ENCODE measurements around the gene CENPW. TPM values are rescaled to one million over a fixed set of nuclear protein-coding genes. Genes with fewer than 3 reads are reported as not detected.

Gene CENPW
- total RNA-seq, 2 experiments from 2014 or later = 1.0 to 1.1 TPM

GRCh38 chr6:126351960-126352359, 12.0 kb downstream of the CENPW start:
- Histone ChIP-seq H3K9me3 (ENCODE audit: control insufficient read depth in 1 of 2, insufficient read depth in 1 of 2, low read length in 2 of 2) (no peaks in the 10 kb centered on the region), H3K27me3 (ENCODE audit: control insufficient read depth in 1 of 2, insufficient read depth in 2 of 2, low read length in 2 of 2) (no peaks in the 10 kb centered on the region), H3K4me1 (ENCODE audit: insufficient read depth, low read length) (no peaks in the 10 kb centered on the region), H3K27ac (ENCODE audit: low read depth in 1 of 2, low read length in 2 of 2) (no peak overlapping the region), H3K36me3 (ENCODE audit: insufficient read depth, low read length) (no peaks in the 10 kb centered on the region), H3K4me3 (ENCODE audit: low read length) (no peak overlapping the region)
- CTCF ChIA-PET = no interaction called here
- POLR2A ChIA-PET = no interaction called here
- H3K36me3 Mint-ChIP-seq (ENCODE audit: low read depth) = no peaks in the 10 kb centered on the region
- ATAC-seq (ENCODE audit: poor library complexity) (no peak), DNase-seq (no peak)
- intact Hi-C loops (cut with DNase I, micrococcal nuclease) = no loop called here
- H3K4me3 Mint-ChIP-seq = no peak overlapping the region
- no peak for TF ChIP-seq CTCF (IDR thresholded peaks at IDR 0.05)
- H3K9me3 Mint-ChIP-seq = no peaks in the 10 kb centered on the region
- no peaks in the 10 kb centered on the region for H3K27me3 Mint-ChIP-seq
- no peak overlapping the region for H3K27ac Mint-ChIP-seq
- no peaks in the 10 kb centered on the region for H3K4me1 Mint-ChIP-seq (ENCODE audit: low read depth)

- ChIA-PET POLR2A (no interaction called here), CTCF (no interaction called here)
- Histone ChIP-seq H3K9me3 (ENCODE audit: control insufficient read depth in 1 of 2, insufficient read depth in 1 of 2, low read length in 2 of 2) (no peaks in the 10 kb centered on the region), H3K27ac (ENCODE audit: low read depth in 1 of 2, low read length in 2 of 2) (no peak overlapping the region), H3K4me3 (ENCODE audit: low read length) (no peak overlapping the region), H3K36me3 (ENCODE audit: insufficient read depth, low read length) (no peaks in the 10 kb centered on the region), H3K27me3 (ENCODE audit: control insufficient read depth in 1 of 2, insufficient read depth in 2 of 2, low read length in 2 of 2) (no peaks in the 10 kb centered on the region), H3K4me1 (ENCODE audit: insufficient read depth, low read length) (no peaks in the 10 kb centered on the region)
- DNase-seq (no peak), ATAC-seq (ENCODE audit: poor library complexity) (no peak)
- Mint-ChIP-seq H3K9me3 (peaks cover 1% of the 10 kb centered on the region), H3K27ac (no peak overlapping the region), H3K27me3 (no peaks in the 10 kb centered on the region), H3K36me3 (ENCODE audit: low read depth) (no peaks in the 10 kb centered on the region), H3K4me1 (ENCODE audit: low read depth) (no peaks in the 10 kb centered on the region), H3K4me3 (no peak overlapping the region)
- no peak for TF ChIP-seq CTCF (IDR thresholded peaks at IDR 0.05)
- intact Hi-C loops (cut with DNase I, micrococcal nuclease) = no loop called here
Measured at GRCh38 chr6:126352514-126352913, 12.6 kb downstream of the CENPW start.

GRCh38 chr6:126356526-126356925, 16.6 kb downstream of the CENPW start:
- H3K9me3 ChIP-seq (ENCODE audit: control insufficient read depth in 1 of 2, insufficient read depth in 1 of 2, low read length in 2 of 2) = peaks cover 6 to 13% of the 10 kb centered on the region in 2 experiments
- H3K4me3 Mint-ChIP-seq = no peak overlapping the region
- no peaks in the 10 kb centered on the region for H3K36me3 ChIP-seq (ENCODE audit: insufficient read depth, low read length)
- no peak overlapping the region for H3K4me3 ChIP-seq (ENCODE audit: low read length)
- no peak for TF ChIP-seq CTCF (IDR thresholded peaks at IDR 0.05)
- intact Hi-C loops (cut with DNase I, micrococcal nuclease) = no loop called here
- no peaks in the 10 kb centered on the region for H3K4me1 ChIP-seq (ENCODE audit: insufficient read depth, low read length)
- no peaks in the 10 kb centered on the region for H3K27me3 Mint-ChIP-seq
- ChIA-PET POLR2A (no interaction called here), CTCF (no interaction called here)
- peaks cover 17% of the 10 kb centered on the region for H3K9me3 Mint-ChIP-seq
- no peaks in the 10 kb centered on the region for H3K27me3 ChIP-seq (ENCODE audit: control insufficient read depth in 1 of 2, insufficient read depth in 2 of 2, low read length in 2 of 2)
- no peak for ATAC-seq (ENCODE audit: poor library complexity)
- no peak overlapping the region for H3K27ac Mint-ChIP-seq
- no peak overlapping the region for H3K27ac ChIP-seq (ENCODE audit: low read depth in 1 of 2, low read length in 2 of 2)
- H3K4me1 Mint-ChIP-seq (ENCODE audit: low read depth) = no peaks in the 10 kb centered on the region
- no peak for DNase-seq
- no peaks in the 10 kb centered on the region for H3K36me3 Mint-ChIP-seq (ENCODE audit: low read depth)

Data from CD4-positive, alpha-beta T cell (primary cell).